GM23338 (cell line): ENCODE data around the gene KRT32.

ENCODE experiments used
- CREB1 ChIP-seq: fragments of 250-450 bp; sonication (Bioruptor Pico); IDR thresholded peaks from 2 replicates; pipeline ENCODE4 v1.5.0; 2020; ENCODE audit warnings: low read depth, mild to moderate bottlenecking, moderate library complexity
- EZH2 ChIP-seq: fragments of 200-600 bp; sonication (generic); IDR thresholded peaks from one replicate; pipeline ENCODE4 v1.8.0; 2017; ENCODE audit warnings: antibody characterized with exemption, mild to moderate bottlenecking, low read depth; ENCODE audit not compliant: unreplicated experiment
- EZH2phosphoT487 ChIP-seq: fragments of 200-600 bp; sonication (generic); IDR thresholded peaks from one replicate; pipeline ENCODE4 v1.8.1; 2018; ENCODE audit warnings: antibody characterized with exemption; ENCODE audit not compliant: unreplicated experiment
- JUNB ChIP-seq: IDR thresholded peaks from one replicate; pipeline ENCODE4 v1.6.1; 2016; ENCODE audit warnings: antibody characterized with exemption; ENCODE audit not compliant: unreplicated experiment
- STAT1 ChIP-seq: IDR thresholded peaks from one replicate; pipeline ENCODE4 v1.6.1; 2016; ENCODE audit warnings: antibody characterized with exemption; ENCODE audit not compliant: unreplicated experiment
- TF ChIP-seq, protein P1 (sequence below), 2 experiments: fragments of 200-600 bp in 1 of 2; sonication (generic) in 1 of 2; conservative IDR thresholded peaks; 2 replicates each; pipeline versions ENCODE4 v1.5.1 to v1.6.1; 2016 to 2017; ENCODE audit warnings: antibody characterized with exemption in 2 of 2, low read depth in 2 of 2, mild to moderate bottlenecking in 2 of 2, moderate library complexity in 1 of 2
- TF ChIP-seq, protein P2 (sequence below): IDR thresholded peaks from one replicate; pipeline ENCODE4 v1.6.1; 2018; ENCODE audit warnings: antibody characterized with exemption; ENCODE audit not compliant: unreplicated experiment

- TF ChIP-seq, protein P1, sequence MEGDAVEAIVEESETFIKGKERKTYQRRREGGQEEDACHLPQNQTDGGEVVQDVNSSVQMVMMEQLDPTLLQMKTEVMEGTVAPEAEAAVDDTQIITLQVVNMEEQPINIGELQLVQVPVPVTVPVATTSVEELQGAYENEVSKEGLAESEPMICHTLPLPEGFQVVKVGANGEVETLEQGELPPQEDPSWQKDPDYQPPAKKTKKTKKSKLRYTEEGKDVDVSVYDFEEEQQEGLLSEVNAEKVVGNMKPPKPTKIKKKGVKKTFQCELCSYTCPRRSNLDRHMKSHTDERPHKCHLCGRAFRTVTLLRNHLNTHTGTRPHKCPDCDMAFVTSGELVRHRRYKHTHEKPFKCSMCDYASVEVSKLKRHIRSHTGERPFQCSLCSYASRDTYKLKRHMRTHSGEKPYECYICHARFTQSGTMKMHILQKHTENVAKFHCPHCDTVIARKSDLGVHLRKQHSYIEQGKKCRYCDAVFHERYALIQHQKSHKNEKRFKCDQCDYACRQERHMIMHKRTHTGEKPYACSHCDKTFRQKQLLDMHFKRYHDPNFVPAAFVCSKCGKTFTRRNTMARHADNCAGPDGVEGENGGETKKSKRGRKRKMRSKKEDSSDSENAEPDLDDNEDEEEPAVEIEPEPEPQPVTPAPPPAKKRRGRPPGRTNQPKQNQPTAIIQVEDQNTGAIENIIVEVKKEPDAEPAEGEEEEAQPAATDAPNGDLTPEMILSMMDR (conservative IDR thresholded peaks at IDR 0.05; ENCODE audit: low read depth in 2 of 2), result no peak
- TF ChIP-seq STAT1 (no peak), CREB1 (no peak), EZH2 (no peak), EZH2phosphoT487 (no peak), JUNB (no peak)
- TF ChIP-seq, protein P2, sequence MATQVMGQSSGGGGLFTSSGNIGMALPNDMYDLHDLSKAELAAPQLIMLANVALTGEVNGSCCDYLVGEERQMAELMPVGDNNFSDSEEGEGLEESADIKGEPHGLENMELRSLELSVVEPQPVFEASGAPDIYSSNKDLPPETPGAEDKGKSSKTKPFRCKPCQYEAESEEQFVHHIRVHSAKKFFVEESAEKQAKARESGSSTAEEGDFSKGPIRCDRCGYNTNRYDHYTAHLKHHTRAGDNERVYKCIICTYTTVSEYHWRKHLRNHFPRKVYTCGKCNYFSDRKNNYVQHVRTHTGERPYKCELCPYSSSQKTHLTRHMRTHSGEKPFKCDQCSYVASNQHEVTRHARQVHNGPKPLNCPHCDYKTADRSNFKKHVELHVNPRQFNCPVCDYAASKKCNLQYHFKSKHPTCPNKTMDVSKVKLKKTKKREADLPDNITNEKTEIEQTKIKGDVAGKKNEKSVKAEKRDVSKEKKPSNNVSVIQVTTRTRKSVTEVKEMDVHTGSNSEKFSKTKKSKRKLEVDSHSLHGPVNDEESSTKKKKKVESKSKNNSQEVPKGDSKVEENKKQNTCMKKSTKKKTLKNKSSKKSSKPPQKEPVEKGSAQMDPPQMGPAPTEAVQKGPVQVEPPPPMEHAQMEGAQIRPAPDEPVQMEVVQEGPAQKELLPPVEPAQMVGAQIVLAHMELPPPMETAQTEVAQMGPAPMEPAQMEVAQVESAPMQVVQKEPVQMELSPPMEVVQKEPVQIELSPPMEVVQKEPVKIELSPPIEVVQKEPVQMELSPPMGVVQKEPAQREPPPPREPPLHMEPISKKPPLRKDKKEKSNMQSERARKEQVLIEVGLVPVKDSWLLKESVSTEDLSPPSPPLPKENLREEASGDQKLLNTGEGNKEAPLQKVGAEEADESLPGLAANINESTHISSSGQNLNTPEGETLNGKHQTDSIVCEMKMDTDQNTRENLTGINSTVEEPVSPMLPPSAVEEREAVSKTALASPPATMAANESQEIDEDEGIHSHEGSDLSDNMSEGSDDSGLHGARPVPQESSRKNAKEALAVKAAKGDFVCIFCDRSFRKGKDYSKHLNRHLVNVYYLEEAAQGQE, result no peak
These were observed 36.0 kb upstream of the KRT32 start for GRCh38 chr17:41503202-41503601.
